NCI-H82 (cell line): ENCODE measurements around the gene ETS2.

Experiments
- DNase-seq: peaks from one replicate; lab custom pipeline; 2025; lab: John Stamatoyannopoulos, UW

Gene ETS2

DNA sequence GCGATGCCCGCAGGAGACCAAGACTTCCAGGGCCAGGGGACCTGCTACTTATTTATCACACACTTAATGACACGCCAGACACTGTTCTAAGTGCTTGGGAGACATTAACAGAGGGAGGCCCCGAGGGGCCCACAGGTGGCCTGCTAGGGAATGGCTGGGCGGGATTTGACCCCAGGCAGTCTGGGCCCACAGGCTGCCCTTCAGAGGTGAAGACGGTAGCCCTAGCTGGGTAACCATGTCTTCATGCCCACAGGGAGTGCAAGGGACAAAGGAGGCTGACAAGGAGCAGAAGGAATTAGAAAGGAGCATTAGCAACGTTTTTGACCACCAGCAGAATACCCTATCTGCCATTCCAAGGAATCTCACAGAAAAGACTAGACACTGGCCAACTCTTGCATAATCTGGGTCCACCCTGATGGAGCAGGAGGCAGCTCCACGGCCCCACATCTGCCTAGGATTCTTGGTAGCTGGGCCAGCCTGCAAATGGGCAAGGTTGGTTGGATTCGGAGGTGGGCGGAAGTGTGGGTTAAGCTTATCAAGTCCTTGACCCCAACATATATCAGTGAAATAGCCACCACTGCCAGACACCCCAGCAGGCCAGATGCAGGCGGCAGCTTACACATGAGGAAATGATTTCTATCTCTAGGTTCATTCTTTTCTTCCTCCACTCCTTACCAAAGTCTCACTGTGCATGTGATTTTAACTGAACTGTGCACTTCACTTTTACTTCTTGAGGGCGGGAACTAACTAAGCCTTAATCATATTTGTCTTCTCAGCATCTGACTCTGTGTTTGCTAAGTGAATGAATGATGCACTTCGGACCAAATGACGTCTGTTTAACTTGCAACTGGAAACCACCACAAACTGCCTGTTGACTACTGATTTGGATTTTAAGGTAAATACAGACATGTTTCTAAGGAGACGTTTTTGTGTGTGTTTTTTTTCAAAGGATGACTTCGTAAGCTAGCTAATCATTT, 3.4 kb upstream of the ETS2 start:
- no peak for DNase-seq

DNA sequence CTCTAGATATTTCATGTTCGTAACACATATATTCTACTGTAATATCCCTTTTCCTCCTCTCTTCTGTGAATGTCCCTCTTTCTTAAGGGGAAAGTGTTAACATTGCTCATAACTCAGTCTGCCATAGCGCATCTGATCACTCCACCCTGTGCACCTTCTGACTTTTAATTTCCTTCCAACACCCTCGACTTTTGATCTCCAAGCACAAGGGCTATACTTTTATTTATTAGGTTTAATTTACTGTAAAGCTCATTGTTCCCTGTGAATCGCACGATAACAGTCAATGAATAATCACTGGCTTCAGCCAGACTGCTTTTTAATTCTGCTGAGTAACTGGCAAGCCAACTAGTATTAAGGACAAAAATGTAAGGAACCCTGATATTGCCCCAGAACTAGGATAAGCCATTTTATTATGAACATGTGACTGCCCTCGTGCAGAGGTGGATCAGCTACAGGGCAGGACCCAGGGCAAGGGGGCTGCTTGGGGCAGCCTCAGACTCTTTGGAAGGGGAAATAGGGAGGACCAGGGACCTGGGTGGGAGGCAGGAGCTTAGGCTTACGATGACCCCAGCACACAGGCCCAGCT, 2.6 kb upstream of the ETS2 start:
- DNase-seq = no peak

DNA sequence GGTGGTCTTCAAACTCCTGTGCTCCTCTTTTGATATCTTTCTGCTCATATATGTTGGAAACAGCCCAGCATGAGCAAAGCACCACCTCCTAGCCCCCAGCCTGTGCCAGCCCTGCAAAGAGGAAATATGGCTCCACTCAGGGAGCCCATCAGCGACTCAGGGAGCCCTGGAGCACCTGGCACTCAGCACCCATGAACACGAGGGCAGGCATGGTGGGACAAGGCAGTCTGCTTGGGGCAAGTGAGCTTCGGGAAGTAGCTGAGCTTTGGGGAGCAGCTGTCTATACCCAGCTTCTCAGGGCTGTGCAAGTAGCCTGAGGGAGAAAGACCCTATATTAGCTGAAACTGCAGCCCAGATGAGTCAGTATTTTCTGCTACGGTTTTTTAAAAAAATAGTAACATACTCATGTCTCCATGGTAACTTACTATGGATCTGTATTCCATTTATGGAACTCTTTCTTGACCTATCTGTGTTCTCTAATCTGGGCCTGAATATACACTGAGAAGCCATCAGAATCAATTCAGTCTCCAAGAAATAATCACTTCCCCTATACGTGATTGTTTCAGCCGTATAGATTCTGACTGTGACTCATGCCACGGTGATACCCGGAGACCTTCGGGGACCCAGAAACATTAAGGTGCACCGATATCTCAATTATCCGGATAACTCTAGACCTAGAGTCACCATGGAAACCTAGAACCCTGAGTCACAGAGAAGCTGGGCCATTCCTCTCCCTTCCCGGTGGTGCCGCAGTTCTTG, 1.5 kb upstream of the ETS2 start:
- DNase-seq = no peak

DNA sequence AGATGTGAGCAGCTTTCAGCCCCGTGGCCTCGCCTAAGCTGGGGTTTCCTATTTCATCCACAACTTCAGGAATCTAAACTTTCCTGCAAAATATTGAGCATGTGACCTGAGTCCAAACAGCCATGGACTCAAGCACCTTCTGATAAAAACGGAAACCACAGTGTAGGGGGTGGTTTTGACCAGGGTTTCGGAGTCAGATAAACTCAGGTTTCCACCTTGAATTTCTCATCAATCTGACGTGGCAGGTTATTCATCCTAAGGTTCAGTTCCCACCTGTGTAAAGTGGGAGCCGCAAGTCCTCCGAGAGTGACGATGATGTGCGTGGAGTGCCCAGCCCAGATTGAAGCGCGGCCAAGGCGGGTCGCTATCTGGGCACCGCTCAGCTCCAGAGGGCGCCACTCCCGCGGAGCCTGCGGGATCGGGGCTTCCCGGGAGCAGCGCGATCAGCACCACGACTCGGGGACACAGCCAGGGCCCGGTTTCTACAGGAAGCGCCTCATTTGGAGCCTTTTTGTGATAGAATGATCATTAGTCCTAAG, 871 bp upstream of the ETS2 start:
- peak; percentile 73 for DNase-seq

DNA sequence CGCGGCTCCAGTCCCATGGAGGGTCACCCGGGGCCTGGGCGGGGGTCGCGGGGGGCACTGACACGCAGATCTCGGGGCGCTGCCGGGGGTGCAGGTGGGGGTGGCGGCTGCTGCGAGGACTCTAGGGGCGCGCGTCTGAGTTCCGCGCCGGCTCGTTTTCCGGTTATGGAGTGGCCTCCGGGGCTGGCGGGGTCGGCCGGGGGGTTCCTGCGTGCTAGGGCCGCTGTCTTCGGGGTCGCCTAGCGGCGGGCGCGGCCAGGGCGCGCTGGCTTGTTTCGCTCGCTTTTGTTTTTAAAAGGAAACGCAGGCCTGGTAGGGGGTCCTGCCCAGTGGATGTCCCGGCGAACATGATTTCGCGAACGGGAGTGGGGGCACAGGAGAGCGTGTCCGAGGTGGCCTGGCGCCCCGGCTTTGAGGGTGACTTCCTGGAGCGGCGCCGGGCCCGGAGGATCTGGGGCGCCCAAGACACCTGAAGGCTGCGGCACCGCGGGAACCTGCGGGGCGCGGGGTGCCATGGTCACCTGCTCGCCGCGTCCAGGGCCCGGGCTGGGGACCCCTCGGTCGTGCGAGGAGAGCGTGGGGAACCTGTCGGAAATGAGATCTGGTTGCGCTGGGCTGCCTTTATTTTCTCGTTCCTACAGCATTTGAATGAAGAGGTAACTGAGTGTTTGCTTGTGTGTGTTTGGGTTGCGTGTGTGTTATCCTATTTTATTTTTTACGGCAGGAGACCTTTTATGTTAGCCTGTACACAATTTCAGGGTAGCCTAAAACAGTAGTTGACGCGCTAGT, 618 bp downstream of the ETS2 start:
- peak; percentile 40 for DNase-seq

DNA sequence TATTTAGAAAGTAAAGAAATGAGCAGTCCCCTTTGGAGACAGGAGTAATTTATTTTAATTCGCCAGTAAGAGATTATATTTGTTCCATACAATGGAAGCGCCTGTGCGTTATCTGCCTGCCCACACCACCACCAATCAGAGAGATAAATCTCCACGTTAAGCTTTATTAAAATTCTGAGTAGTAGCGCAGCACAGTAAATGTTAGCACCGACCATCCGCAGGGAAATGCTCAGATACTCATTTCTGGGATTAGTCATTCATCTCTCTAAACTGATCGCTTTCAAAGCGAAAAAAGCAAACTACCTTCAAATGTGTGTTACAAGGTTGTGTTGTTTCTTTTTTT, 1.2 kb downstream of the ETS2 start:
- DNase-seq = peak; percentile 47

DNA sequence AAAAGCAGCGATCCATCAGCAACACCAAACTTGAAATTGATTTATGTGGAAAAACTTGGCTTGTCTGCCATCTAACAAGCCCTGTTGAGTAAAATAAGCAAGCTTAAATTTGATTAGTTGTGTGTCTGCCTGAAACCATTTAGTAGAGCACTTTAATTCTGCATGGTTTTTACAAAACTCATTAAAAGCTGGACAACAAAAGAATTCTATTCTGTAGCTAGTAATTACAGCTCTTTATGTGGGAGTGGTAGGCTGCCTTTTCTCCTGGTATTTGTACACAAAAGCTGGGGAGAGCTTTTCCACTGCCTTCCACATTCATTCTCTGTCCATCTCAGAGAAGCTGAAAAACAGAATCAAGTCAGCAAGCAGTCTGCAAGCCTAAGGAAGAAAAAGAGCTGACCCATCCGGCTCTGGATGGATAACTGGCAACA, 1.7 kb downstream of the ETS2 start:
- DNase-seq = no peak

DNA sequence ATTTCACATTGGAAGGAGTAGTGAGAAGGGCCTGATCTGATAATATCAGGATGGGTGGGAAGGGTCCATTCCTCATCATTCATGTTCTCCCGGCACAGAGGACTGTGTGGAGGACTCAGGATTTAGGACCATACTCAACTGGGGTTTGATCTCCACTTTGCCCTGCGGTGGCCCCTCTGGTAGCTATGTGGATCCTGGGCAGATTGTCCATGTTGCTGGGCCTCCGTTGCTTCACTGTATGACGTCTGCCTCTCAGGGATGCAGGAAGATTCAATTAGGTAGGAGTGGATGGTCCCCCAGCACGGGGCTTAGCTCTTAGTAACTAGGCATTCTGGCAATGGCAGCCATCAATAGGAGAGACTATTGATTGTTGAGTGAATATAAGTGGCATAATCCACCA, 2.3 kb downstream of the ETS2 start:
- DNase-seq = no peak

DNA sequence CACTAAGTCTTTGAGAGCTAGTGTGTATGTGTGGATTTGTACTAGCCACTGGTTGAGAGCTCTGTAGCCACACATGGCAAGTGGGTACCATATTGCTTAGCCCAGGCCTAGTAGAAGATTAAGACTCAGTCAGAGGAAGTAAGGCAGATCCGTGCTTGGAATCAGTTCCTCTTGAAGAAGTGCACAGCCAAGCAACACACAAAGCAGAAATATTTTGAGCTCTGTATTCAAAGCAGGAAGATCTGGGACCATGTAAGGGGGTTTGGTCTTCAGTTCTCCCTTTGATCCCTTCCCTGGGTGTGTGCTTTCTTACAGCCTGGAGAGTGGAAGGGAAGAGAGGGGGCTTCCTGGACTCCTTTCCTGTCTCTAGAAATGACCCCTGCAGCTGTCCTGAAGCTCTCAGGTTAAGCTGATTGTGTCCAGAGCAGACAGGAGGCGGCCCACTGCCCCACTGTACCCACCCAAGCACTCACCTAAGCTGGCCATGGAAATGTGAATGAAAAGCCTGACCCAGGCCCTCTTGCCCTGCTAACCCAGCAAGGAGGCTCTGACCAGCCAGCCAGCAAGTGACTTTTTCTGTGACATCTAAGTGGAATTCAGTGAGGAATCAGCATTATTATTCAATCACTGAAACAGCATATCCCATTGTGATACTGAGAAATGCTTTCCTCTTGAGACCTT, 3.6 kb downstream of the ETS2 start:
- DNase-seq = no peak

DNA sequence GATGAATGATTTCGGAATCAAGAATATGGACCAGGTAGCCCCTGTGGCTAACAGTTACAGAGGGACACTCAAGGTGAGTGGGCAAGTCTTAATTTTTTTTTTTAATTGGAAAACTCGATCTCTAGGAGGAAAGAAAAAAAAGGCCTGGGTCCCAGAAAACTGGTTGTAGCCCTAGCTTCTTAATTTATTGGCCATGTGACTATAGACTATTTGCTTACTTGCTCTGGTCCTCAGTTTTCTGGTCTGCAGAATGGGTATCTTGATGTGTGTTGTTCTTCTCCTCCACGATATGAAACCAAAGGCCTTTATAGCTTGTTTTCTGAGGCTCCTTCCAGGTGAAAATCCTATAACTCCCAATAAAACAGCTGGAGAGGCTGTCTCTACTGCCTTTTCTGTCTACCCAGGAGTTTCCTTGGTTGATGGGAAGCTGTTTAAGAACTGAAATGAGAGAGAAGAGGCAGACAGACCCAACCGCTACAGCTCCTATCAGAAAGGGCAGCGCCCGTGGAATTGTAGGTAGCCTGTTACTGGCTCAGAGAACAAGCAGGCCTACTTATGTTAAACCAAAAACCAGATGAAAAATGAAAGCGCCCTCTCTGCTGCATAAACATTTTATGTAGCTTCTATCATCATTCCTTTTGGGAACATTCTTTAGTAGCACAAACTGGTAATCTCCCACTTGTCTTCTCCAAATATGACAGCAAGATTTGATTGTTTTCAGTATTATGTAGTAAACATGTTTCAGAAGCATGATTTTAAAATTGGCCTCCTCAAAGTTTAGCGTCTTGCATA, 4.5 kb downstream of the ETS2 start:
- no peak for DNase-seq

DNA sequence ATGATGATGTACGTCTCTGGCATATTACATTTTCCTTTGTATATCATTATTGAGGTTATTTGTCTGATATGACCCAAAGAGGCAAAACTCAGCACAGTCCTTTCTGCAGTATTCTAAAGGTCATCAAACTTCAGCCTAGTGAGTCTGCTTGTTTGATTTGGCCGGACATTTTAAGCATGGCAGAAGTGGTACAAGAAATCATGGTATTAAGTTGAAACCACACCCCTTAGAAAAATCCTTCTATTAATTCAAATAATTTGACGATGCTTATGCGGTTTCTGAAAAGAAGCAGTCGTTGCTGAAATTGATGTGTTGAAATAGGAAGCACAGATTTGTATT, 5.1 kb downstream of the ETS2 start:
- no peak for DNase-seq

DNA sequence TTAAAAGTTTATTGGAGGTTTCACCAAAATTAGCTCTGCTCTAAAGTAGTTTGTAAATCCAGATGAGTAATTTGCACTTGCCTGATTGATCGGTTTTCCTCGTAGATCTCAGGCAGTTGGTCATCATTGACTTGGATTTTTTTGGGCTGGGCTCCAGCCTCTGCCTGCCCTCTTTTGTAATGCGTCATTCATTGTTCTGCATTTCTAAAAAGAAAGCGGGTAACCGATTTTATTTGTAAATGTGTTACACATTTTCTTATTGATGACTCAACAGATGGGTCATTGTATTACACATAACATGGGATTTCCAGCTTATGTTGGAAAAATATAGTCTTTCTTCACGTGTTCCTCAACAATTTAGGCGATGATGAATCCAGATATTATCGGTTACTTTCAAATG, 5.5 kb downstream of the ETS2 start:
- DNase-seq = no peak

DNA sequence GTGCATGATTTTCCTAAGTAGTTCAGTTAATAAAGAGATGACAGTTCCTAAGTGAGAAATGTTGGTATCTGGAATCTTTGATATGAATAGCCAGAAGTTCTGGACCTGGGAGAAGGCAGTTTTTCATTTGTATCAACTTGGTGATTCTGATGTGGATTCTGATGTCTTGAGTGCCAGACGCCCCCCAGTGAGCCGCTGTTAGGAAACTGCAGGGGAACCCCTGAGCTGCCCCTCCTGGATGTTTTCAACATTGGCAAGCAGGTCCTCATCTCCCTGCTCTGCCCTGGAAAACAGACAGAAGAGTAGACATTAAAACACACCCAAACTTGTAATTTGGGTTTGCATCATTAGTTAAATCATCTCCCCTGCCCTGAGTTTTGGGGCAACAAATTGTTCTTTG, 7.4 kb downstream of the ETS2 start:
- no peak for DNase-seq

DNA sequence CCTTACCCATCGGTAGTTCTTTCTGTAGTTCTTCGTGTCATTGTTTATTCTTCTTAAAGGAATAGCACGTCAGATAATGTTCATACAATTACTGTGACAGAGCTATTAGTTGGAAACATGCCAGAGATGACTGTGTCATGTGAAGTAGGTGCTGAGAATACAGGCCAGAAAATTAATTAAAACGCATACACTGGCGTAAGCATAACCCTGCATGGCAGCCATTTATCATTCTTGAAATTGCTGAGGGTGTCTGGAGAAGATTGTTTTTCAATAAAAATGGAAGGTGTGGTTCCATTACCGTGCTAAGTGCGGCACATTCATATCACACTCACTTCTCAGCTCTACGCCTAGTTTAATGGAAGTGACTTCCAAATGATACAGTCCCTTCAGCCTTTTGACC, 7.8 kb downstream of the ETS2 start:
- DNase-seq = no peak

DNA sequence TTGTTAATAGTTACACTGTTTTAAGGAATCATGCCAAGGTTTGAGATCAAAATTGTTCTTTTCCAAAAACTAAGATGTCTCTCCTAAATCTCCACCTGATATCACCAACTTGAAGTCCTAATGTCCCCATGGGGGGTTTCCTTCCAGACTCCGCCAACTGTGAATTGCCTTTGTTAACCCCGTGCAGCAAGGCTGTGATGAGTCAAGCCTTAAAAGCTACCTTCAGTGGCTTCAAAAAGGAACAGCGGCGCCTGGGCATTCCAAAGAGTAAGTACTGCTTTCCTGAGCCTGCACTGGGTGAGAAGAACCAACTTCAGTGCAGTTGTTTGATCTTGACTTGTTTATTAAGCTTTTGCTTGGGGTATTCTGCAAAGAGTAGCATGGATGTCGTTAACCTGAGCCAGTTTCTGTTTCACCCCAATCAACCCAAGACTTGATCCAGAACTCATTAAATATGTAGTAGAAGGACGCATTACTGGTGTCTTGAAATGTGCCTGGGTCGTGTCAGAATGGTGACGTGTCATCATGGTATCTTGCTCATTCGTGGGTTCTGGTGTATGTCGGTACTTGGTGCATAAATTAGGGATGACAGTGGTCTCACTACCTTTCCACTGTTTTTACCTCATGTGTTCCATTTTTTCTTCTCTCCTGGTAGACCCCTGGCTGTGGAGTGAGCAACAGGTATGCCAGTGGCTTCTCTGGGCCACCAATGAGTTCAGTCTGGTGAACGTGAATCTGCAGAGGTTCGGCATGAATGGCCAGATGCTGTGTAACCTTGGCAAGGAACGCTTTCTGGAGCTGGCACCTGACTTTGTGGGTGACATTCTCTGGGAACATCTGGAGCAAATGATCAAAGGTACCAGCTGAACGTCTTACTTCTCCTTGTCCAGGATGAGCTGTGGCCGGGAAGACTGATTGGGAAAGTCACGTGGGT, 8.7 kb downstream of the ETS2 start:
- no peak for DNase-seq

DNA sequence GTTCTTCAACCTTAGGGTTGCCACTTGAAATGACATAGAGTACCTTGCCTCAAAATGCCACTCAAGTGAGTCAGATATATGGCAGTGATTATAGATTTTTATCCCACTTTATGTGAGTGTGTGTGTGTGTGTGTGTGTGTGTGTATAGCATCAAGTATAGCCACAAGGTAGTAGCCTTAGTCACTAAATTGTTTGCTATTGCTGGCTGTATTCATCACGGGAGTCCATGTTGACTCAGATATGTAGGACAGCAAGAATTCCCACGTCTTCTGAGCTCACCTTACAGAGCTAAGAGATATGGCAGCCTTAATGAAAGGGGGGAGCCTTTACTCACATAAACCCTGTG, 9.3 kb downstream of the ETS2 start:
- no peak for DNase-seq

DNA sequence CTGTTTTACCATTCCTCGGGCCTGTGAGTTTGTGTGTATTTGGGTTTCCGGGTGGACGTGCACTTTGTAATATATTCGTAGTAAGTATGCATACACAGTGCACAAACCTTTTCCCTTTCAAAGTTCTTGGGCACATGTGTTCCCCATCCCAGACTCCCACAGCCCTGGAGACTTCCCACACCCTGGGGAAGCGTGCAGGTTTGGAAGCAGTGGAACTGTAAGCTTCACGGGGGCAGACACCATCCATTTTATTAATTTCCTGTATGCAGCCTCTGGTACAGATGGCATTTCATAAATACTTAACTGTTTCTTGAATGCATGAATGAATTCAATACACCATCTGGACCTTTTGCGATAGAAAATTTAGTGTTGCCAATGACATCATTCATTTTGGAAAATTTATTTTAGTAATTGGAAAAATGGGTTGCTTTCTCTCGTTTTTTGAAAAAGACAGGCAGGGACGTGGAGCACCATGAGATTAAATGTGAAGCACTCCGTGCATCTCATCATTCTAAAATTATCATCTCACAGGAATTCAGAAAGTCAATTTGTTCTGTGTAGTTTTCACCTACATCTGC, 10.8 kb downstream of the ETS2 start:
- no peak for DNase-seq

DNA sequence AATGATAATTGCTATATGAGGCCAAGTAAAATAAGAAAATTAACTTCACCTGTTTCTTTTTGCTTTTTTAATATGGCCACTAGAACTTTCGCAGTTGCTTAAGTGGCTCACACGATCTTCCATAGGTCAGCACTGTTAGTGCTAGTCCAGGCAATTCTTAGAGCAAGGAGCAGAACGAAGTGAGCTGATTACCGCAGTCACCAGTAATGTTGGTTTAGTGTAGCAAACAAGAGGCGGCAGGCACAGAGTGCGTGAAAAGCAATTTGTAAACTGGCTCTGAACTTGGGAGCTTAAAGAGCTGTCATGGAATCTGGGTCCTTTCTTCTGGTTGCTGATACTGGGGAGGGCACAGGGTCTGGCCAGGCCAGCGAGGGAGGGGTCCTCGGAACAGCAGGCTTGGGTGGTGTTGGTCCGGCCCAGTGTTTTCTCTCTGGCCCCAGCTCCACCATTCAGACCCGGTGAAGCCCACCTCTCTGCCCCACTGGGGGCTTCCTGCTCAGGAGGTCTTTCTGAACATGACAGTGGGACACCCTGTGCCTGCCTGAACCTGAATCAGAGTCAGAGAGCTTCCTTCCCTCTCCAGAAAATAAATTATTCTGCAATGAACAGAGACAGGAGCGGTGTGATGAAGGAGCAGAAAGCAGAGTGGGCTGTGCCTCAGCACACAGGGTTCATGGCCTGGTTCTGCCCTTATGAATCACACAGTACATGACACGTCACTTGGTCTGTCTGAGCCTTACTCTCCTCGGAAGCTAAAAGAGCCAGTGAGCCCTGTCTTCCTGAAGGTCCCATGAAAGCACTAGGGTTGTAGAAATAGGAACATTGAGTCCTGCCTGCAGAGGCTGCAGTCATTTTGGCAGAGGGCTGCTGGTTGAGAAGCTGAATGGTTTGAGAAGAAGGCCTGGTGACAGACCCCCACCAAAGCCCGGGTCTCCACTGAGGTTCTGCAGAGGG, 11.9 kb downstream of the ETS2 start:
- DNase-seq = no peak
